Measurements from ENCODE around the gene CASP3.
A peak's percentile ranks its signal among the peaks of the same experiment; 100 is the strongest.
"Not testable (repeated sequence)": the region's sequence is repeated elsewhere in the genome, so short reads cannot be mapped to it uniquely, and the experiment has no call there.

CASP3 gene

GRCh38 chr4:184662236-184662635, 13.0 kb upstream of the CASP3 start:
- no peak for DNase-seq

- DNase-seq = no peak
These were observed 11.7 kb upstream of the CASP3 start for GRCh38 chr4:184660978-184661377.

- not testable (repeated sequence) for DNase-seq
These were observed 8.6 kb upstream of the CASP3 start for GRCh38 chr4:184657820-184658219.

- DNase-seq = no peak
These were observed 7.9 kb upstream of the CASP3 start for GRCh38 chr4:184657144-184657543.

GRCh38 chr4:184655889-184656869, 6.9 kb upstream of the CASP3 start:
- DNase-seq = peak; percentile 15

- DNase-seq = peak; percentile 78
These were observed 4.4 kb upstream of the CASP3 start for GRCh38 chr4:184653650-184654049.

GRCh38 chr4:184652681-184653080, 3.4 kb upstream of the CASP3 start:
- not testable (repeated sequence) for DNase-seq

- DNase-seq = no peak
These were observed 2.7 kb upstream of the CASP3 start for GRCh38 chr4:184651899-184652298.

- peak; percentile 41 for DNase-seq
These were observed 966 bp upstream of the CASP3 start for GRCh38 chr4:184649971-184650855.

GRCh38 chr4:184648313-184649025, 778 bp downstream of the CASP3 start:
- DNase-seq = peak; percentile 44

- no peak for DNase-seq
These were observed 1.3 kb downstream of the CASP3 start for GRCh38 chr4:184648054-184648312.

GRCh38 chr4:184647266-184648053, 1.8 kb downstream of the CASP3 start:
- peak; percentile 20 for DNase-seq

GRCh38 chr4:184645904-184646610, 3.2 kb downstream of the CASP3 start:
- no peak for DNase-seq

GRCh38 chr4:184644553-184645307, 4.5 kb downstream of the CASP3 start:
- DNase-seq = peak; percentile 10

- DNase-seq = no peak
These were observed 5.5 kb downstream of the CASP3 start for GRCh38 chr4:184643731-184644130.

GRCh38 chr4:184641451-184641850, 7.8 kb downstream of the CASP3 start:
- DNase-seq = no peak

GRCh38 chr4:184641022-184641421, 8.2 kb downstream of the CASP3 start:
- DNase-seq = no peak

GRCh38 chr4:184636897-184637296, 12.3 kb downstream of the CASP3 start:
- DNase-seq = no peak

GRCh38 chr4:184636144-184636543, 13.1 kb downstream of the CASP3 start:
- DNase-seq = no peak

- DNase-seq = no peak
These were observed 13.9 kb downstream of the CASP3 start for GRCh38 chr4:184635381-184635780.

- no peak for DNase-seq
These were observed 16.4 kb downstream of the CASP3 start for GRCh38 chr4:184632842-184633241.
